Measurements from ENCODE around the gene RNF180.

GRCh38 chr5:64149268-64149667 lies 16.4 kb upstream of the RNF180 start:
- no peak for TF ChIP-seq EP300 (conservative IDR thresholded peaks at IDR 0.05; ENCODE audit: poor library complexity, severe bottlenecking)
- no peak for TF ChIP-seq CTCF (IDR thresholded peaks at IDR 0.05; ENCODE audit: poor library complexity, severe bottlenecking)
- no peak for TF ChIP-seq POLR2AphosphoS5 (IDR thresholded peaks at IDR 0.05)
- TF ChIP-seq EZH2 (IDR thresholded peaks at IDR 0.05; ENCODE audit: borderline replicate concordance, insufficient read depth, low read length, poor library complexity, severe bottlenecking) = no peak
- no peak for TF ChIP-seq TAF1 (IDR thresholded peaks at IDR 0.05; ENCODE audit: low read depth)
